BLaER1 treated with 17β-estradiol and CSF1 and Interleukin-3, amounts not matched to agents 10 nM and 100 nM (cell line): Measurements from ENCODE around the gene MLH3.

Source experiments
- H3K27ac ChIP-seq, 11 experiments: shearing (Covaris generic); formaldehyde crosslinking; 2 replicates each; pipeline ENCODE4 v1.8.1; 2022
- H3K27me3 ChIP-seq, 11 experiments: shearing (Covaris generic); formaldehyde crosslinking; 2 replicates each; pipeline ENCODE4 v1.8.1; 2022
- H3K36me3 ChIP-seq, 11 experiments: shearing (Covaris generic); formaldehyde crosslinking; 2 replicates each; pipeline ENCODE4 v1.8.1; 2022
- H3K4me1 ChIP-seq, 10 experiments: shearing (Covaris generic); formaldehyde crosslinking; 2 replicates each; pipeline ENCODE4 v1.8.1; 2022
- H3K4me2 ChIP-seq, 11 experiments: shearing (Covaris generic); formaldehyde crosslinking; 2 replicates each; pipeline ENCODE4 v1.8.1; 2022
- H3K4me3 ChIP-seq, 10 experiments: shearing (Covaris generic); formaldehyde crosslinking; 2 replicates each; pipeline ENCODE4 v1.8.1; 2022
- H3K9ac ChIP-seq, 11 experiments: shearing (Covaris generic); formaldehyde crosslinking; 2 replicates each; pipeline ENCODE4 v1.8.1; 2022
- H3K9me3 ChIP-seq, 11 experiments: shearing (Covaris generic); formaldehyde crosslinking; replicated peaks in 1 of 11; 2 replicates each; pipeline ENCODE4 v1.8.1; 2022
- H4K20me1 ChIP-seq, 11 experiments: shearing (Covaris generic); formaldehyde crosslinking; 2 replicates each; pipeline ENCODE4 v1.8.1; 2022
- Cebpa-rat ChIP-seq, 11 experiments: shearing (Covaris generic); IDR thresholded peaks; 2 replicates each; pipeline ENCODE4 v1.8.1; 2022

The MLH3 gene

DNA sequence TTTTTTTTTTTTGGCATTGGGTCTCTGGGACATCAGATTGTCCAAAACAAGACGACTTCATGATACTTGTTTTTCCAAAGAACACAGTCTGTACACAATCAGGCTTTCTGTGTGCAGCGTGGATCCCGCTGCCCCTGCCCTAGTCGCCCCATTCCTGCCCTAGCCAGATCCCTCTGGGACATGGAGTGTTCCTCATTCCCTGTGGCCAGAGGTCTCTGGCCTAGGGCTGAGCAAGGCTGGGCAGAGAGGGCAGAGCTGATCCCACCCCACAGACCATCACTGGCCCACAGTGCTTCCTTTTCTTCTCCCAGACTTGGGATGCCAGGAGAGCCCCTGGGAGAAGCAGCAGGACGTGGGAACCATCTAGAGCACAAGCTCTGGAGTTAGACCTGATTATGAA lies 69.4 kb downstream of the MLH3 start:
- Histone ChIP-seq H3K4me1 (peaks cover 22 to 45% (median 40%) of the 10 kb centered on the region in 10 experiments), H3K27ac (peak overlapping the region in 3 of 11 experiments; percentile 12 to 44 (median 37); a peak in 2 of 22 replicates), H3K9me3 (no peaks in the 10 kb centered on the region), H3K36me3 (no peaks in the 10 kb centered on the region), H3K4me3 (no peak overlapping the region), H3K9ac (no peak overlapping the region), H3K27me3 (no peaks in the 10 kb centered on the region), H4K20me1 (no peaks in the 10 kb centered on the region), H3K4me2 (peak overlapping the region in 10 of 11 experiments; percentile 40 to 78 (median 56); a peak in 12 of 22 replicates)
- no peak for TF ChIP-seq Cebpa-rat (IDR thresholded peaks at IDR 0.05)

DNA sequence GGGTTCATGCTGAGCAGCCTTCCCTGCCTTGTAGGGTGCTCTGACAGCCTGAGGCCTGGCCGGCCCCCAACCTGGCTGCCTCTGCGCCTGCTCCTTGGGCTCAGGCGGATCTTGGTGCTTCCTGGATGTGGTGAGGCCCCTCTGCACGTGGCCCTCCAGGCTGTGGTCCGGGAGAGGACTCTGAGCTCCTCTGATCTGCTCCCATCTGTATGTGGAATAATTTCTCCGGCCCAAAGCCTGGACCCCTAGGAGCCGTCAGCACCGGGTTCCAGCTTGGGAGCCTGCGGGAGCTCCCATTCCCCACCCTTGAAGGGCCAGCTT lies 69.8 kb downstream of the MLH3 start:
- no peak overlapping the region for H3K4me3 ChIP-seq
- TF ChIP-seq Cebpa-rat (IDR thresholded peaks at IDR 0.05), result no peak
- H3K9me3 ChIP-seq, result no peaks in the 10 kb centered on the region
- peak overlapping the region; percentile 40 to 78 (median 54) for H3K4me2 ChIP-seq
- H3K27me3 ChIP-seq, result no peaks in the 10 kb centered on the region
- H3K36me3 ChIP-seq, result no peaks in the 10 kb centered on the region
- H3K4me1 ChIP-seq, result peaks cover 22 to 45% (median 40%) of the 10 kb centered on the region in 10 experiments
- H3K27ac ChIP-seq, result peak overlapping the region in 9 of 11 experiments; percentile 12 to 46 (median 29); a peak in 12 of 22 replicates
- H4K20me1 ChIP-seq, result no peaks in the 10 kb centered on the region
- H3K9ac ChIP-seq, result 0 out of 22 replicates have a peak overlapping the region, but pooled peaks of 1 of the 11 experiments have one; percentile 13

DNA sequence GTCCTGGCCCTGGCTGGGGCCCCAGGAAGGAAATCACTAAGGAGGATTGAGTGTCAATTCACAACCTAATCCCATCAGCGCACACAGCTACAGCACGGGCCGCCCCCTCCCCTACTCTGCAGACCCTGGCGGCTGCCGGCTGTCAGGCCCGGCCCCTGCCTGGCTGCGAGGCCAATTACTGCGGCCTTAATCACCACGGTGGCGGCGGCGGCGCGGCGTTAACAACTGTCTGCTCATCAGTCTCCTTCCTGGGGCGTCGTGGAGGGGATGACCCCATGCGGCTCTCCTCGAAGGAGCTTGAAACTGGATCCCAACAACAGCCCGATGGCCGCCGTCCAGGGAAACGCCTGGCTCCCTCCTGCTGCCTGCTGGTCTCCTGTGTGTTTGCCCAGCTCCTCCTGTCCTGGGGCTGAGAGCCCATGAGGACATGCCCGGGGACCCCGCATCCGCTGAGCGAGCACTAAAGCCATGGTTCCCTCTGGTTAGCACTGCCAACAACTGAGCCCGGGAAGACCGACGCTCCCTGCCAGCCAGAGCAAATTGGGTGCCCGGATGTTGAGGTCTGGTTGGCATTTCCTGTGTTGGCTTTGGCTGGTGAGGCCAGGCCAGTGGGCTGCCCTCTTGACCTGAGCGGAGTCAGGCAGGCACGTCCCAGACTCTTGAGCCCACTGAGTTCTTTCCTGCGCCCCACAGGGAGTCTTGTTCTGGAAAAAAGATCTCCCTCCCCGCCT lies 70.4 kb downstream of the MLH3 start:
- Histone ChIP-seq H3K27me3 (no peaks in the 10 kb centered on the region), H3K4me2 (peak overlapping the region; percentile 40 to 78 (median 54)), H3K4me3 (no peak overlapping the region), H3K36me3 (no peaks in the 10 kb centered on the region), H4K20me1 (no peaks in the 10 kb centered on the region), H3K9ac (0 out of 22 replicates have a peak overlapping the region, but pooled peaks of 1 of the 11 experiments have one; percentile 13), H3K27ac (peak overlapping the region in 9 of 11 experiments; percentile 12 to 46 (median 29); a peak in 12 of 22 replicates), H3K9me3 (no peaks in the 10 kb centered on the region), H3K4me1 (peaks cover 22 to 45% (median 40%) of the 10 kb centered on the region in 10 experiments)
- TF ChIP-seq Cebpa-rat (IDR thresholded peaks at IDR 0.05), result no peak

DNA sequence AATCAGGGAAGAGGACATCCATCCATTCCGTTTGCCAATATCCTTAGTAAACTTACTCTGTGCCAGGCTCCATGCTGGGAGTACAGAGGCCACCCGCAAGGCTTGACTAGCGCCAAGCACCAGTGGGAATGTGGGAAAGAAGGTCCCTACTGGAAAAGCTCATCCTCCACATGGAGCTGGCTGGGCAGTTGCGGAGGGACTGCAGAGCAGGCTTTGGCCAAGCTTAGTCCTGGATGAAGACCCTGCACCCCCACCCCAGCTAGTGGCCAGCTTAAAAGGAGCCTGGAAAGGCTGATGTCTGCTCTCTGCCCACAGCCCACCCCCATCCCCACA lies 70.9 kb downstream of the MLH3 start:
- Histone ChIP-seq H3K27me3 (no peaks in the 10 kb centered on the region), H3K9me3 (no peaks in the 10 kb centered on the region), H3K27ac (no peak overlapping the region; a peak in 2 of 22 replicates), H3K9ac (no peak overlapping the region), H4K20me1 (no peaks in the 10 kb centered on the region), H3K36me3 (no peaks in the 10 kb centered on the region), H3K4me2 (peak overlapping the region in 10 of 11 experiments; percentile 40 to 78 (median 56); a peak in 9 of 22 replicates), H3K4me1 (peaks cover 22 to 45% (median 38%) of the 10 kb centered on the region in 10 experiments), H3K4me3 (no peak overlapping the region)
- TF ChIP-seq Cebpa-rat (IDR thresholded peaks at IDR 0.05), result no peak

DNA sequence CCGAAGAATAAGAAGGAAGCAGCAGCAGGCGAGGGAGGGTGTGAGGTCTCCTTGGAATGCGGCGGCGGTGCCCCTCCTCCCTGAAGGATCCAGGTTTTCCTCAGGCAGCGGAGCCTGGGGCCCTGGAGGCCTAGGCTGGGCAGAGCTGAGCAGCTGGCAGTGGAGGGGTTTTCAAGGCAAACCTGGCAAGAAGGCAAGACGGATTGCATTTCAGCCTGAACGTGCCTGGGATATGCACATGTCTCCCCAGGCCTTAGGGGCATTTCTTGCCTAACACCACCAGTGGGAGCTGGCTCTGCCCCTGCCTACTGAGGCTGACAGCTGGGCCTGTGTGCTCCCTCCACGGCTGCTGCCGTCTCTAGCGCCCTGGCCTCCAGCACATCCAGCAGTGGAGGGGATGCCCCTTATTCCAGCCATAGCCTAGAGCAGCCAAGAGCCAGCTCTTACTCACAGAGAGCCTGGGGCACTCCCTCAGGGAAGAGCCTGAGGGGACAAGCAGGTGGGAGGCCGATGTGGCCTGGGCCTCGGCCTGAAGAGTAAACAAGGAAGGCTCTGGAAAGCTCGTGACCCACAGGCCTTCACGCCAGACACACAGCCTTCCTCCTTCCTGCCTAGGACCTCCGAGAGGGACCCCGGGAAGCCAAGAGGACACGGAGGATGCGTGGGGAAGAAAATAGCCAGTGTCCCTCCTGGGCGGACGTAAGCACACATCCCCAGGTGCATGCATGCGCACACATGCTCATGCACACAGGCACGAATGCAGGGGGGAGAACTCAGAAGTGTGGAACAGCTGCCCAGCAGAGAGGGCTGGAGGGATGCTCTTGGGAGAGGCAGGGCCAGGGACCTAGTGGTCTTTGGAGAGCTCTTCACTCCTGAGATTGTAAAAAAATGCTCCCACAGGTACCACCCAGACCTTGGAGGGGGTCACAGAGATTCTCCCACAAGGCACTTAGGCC lies 71.5 kb downstream of the MLH3 start:
- Histone ChIP-seq H3K4me3 (no peak overlapping the region), H4K20me1 (no peaks in the 10 kb centered on the region), H3K36me3 (no peaks in the 10 kb centered on the region), H3K9me3 (no peaks in the 10 kb centered on the region), H3K27me3 (no peaks in the 10 kb centered on the region), H3K4me1 (peaks cover 18 to 38% (median 32%) of the 10 kb centered on the region in 10 experiments), H3K27ac (no peak overlapping the region), H3K9ac (0 out of 22 replicates have a peak overlapping the region, but pooled peaks of 1 of the 11 experiments have one; percentile 10), H3K4me2 (no peak overlapping the region; a peak in 1 of 22 replicates)
- TF ChIP-seq Cebpa-rat (IDR thresholded peaks at IDR 0.05), result no peak

DNA sequence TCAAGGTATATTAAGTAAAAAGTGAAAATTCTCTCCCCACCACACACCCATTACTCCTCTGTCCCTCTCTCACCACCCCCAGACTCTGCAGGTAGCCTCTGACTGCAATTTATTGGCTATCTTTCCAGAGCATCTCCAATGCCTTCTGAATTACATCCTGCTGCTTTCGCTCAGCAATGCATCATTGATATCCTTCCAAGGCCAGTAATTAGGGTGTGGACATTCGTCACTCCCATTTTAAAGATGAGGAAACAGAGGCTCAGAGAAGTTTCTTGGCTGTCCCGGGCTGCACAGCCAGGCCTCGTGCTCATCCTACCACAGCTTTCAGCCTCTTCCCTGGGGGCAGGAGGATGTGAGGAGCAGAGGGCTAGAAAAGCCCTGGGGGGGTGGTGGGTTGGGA lies 72.2 kb downstream of the MLH3 start:
- peaks cover 11 to 39% (median 25%) of the 10 kb centered on the region in 10 experiments for H3K4me1 ChIP-seq
- H3K27ac ChIP-seq, result no peak overlapping the region
- no peaks in the 10 kb centered on the region for H3K36me3 ChIP-seq
- H3K9ac ChIP-seq, result no peak overlapping the region
- no peaks in the 10 kb centered on the region for H4K20me1 ChIP-seq
- H3K9me3 ChIP-seq, result no peaks in the 10 kb centered on the region
- no peaks in the 10 kb centered on the region for H3K27me3 ChIP-seq
- TF ChIP-seq Cebpa-rat (IDR thresholded peaks at IDR 0.05), result no peak
- no peak overlapping the region for H3K4me3 ChIP-seq
- H3K4me2 ChIP-seq, result no peak overlapping the region

DNA sequence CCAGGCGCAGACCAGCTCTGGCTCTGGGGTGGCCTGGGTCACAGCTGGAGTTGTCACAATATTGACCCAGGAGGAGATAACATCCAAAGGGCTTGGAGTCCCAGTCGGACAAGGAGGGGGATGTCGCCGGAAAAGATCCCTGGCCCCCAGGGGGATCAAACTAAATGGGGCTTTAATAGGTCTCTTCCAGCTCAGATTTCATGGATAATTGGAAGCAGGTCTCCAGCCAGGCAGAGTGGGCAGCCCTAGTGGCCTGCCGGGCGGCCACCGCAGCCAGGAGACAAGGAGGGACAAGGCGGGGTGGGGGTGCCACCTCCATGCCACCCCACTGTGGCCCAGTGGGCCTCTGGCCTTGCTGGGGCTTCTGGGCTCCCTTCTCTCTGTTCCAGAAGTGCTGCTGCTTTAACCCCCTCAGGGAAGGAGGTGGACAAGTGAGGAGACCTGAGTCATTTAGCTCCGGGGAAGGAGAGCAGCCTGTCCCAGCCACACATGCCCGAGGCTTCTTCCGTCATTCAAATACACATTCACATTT lies 72.8 kb downstream of the MLH3 start:
- no peaks in the 10 kb centered on the region for H3K27me3 ChIP-seq
- TF ChIP-seq Cebpa-rat (IDR thresholded peaks at IDR 0.05), result no peak
- H3K4me3 ChIP-seq, result no peak overlapping the region
- H3K4me1 ChIP-seq, result peaks cover 15 to 44% (median 30%) of the 10 kb centered on the region in 10 experiments
- H3K36me3 ChIP-seq, result no peaks in the 10 kb centered on the region
- no peaks in the 10 kb centered on the region for H4K20me1 ChIP-seq
- H3K4me2 ChIP-seq, result no peak overlapping the region
- no peak overlapping the region for H3K9ac ChIP-seq
- H3K27ac ChIP-seq, result no peak overlapping the region
- H3K9me3 ChIP-seq, result no peaks in the 10 kb centered on the region

DNA sequence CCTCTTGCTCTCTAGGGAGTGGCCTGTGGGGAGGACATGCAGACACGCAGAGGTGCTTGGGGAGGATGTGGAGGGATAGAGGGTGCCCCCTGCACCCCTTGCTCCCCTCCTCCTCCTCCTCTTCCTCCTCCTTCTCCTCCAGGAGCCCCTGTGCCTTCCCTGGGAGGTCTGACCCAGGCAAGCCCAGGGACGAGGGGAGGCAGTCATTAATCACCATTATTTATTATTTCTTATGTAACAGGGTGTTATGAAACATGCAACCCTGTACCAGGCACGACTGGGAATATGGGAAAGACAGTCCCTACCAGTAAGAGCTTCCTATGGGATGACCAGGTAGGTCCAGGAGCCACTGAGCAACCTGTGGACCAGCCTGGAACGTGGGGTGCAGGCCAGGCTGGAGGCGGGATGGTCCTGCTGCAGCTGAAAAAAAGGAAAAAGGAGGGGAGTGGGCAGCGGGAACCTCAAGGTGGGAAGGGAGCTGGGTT lies 73.3 kb downstream of the MLH3 start:
- Histone ChIP-seq H3K36me3 (no peaks in the 10 kb centered on the region), H3K27me3 (no peaks in the 10 kb centered on the region), H4K20me1 (no peaks in the 10 kb centered on the region), H3K4me1 (peaks cover 21 to 49% (median 35%) of the 10 kb centered on the region in 10 experiments), H3K9me3 (no peaks in the 10 kb centered on the region), H3K4me3 (no peak overlapping the region), H3K27ac (no peak overlapping the region), H3K9ac (peak overlapping the region in 1 of 11 experiments; percentile 15; a peak in 1 of 22 replicates), H3K4me2 (peak overlapping the region in 4 of 11 experiments; percentile 1 to 23 (median 9); a peak in 2 of 22 replicates)
- no peak for TF ChIP-seq Cebpa-rat (IDR thresholded peaks at IDR 0.05)
